IPS-NIHi11 (cell line): Measurements from ENCODE around the gene TNFSF13.
"Not testable (repeated sequence)": the region's sequence is repeated elsewhere in the genome, so short reads cannot be mapped to it uniquely, and the experiment has no call there.

ENCODE experiments used
- DNase-seq: peaks from one replicate; pipeline ENCODE4 v3.0.0; 2012; ENCODE audit warnings: mixed read lengths, low spot score

The TNFSF13 gene

DNA sequence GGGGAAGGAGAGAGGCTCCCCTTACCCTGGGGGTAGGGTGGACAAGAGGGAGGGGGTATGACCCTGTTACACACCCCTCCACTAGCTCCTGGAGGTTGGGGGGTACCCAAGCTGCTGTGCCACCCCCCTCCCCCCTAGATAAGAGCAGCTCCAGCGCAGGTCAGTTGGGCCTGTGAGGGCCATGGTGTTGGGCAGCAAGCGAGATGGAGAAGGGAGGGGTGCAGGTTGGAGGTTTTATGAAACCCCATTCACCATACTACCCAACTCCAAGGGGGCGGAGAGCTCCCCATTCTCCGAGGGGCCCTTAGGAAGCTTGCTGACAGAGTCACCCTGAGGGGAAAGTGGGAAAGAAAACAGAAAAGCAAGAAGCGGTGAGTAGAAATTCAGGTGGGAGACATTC lies 33.0 kb downstream of the TNFSF13 start:
- DNase-seq: no peak

DNA sequence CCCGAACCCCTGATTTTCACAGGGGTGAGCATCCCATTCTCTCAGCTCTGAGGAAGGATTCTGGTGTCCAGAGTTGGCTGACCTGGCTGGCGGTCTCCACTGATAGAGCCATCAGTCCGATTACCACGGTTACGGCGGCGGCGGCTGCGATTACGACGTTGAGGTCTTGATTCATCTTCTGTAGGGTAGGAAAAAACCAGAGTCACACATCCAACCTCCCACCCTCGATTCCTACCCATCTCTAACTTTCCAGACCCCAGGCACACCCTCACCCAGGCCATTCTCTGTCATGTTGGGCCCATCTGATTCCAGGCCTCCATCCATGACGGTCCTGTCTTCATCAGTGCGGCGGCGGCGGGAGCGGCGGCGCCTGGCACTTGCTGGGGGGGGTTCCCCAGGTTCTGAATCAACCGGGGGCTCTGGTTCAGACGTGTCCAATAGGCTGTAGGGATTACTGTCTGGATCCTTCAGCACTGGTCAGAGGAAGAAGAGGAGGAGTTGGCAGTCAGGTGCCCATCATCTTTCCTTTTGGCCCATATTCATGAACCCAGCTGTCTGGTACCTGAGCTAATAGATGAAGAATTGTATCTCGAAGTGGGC lies 34.0 kb downstream of the TNFSF13 start:
- no peak for DNase-seq

DNA sequence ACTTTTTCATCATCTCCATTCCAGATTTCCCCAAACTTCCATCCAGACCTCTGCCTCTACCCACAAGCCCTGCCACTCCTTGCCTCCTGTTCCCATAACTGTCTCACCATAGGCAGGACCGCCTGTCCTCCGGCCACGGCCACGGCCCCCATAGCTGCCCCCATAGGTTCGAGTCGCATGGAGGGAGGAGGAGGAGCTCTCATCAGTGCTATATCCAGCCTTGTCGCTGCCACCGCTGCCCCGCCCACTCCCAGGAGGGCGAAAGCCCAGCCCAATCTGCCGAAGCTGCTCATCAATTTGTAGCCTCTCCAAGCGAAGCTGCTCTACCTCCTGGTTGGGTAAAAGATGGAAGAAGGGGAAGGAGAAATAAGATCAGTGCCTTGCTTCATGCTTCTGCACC lies 34.7 kb downstream of the TNFSF13 start:
- DNase-seq: no peak

DNA sequence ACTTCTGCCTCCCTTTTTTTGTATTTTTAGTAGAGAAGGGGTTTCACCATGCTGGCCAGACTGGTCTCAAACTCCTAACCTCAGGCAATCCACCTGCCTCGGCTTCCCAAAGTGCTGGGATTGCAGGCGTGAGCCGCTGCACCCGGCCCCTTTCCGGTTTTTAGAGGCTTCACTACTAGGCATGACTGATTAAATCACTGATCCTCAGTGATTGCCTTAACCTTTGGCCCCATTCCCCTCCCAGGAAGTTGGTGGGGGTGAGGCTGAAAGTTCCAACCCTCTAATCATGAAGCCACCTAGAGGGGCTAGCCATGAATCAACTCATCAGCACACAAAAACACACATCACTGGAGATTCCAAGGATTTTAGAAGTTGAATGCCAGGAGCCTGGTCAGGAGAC lies 39.0 kb downstream of the TNFSF13 start:
- DNase-seq: not testable (repeated sequence)

DNA sequence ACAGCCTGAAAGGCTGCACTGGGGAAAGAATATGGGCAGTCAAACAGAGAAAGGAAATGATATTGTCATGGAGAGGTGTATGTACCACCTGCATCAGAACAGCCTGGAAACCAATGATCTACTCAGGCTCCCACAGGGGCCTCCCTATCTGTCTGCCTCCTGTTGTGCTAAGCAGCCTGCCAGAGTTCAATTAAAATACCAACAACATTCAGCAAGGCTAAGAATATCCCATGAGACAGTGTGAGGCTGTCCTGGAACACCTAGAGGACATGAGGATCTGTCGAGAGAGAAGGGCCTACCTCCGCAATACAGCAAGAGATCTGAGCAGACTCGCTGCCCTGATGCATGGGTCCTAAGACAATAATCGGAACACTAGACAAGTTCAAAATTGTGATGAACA lies 47.7 kb downstream of the TNFSF13 start:
- no peak for DNase-seq

DNA sequence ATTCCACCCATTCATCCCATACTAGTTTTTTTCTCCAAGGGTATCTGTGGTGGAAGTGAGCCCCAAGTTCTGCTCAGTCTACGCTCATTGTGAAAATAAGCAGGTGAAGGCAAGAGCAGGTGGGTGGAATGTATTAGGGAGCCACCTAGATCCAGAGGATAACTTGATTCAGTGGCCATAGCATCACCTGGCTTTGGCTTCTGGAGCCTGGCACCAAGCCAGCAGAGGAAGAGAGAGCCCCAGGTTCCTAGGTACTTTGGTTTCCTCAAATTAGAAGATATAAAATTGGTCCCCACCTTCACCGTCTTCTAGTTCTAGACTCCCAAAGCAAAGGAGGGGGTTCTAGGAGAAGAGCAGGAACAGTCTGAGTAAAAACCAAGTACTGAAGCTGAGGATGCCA lies 52.1 kb downstream of the TNFSF13 start:
- no peak for DNase-seq
